Stomach (tissue), 4 donors: ENCODE data around the gene CD164L2.

ENCODE experiments used
- POLR2A ChIP-seq, 4 donors: fragments of 450-650 bp; IDR thresholded peaks; one replicate each; pipeline ENCODE4 v1.6.1; 2016; ENCODE audit warnings: antibody characterized with exemption in 4 of 4, control low read depth in 2 of 4, mild to moderate bottlenecking in 1 of 4, moderate library complexity in 1 of 4
- POLR2AphosphoS5 ChIP-seq, 3 donors: sonication (generic); formaldehyde crosslinking; IDR thresholded peaks; one replicate each; pipeline ENCODE4 v1.6.1; 2016; ENCODE audit warnings: antibody characterized with exemption in 3 of 3
- TF ChIP-seq, protein P1 (sequence below), 7 experiments: fragments of 450-650 bp in 4 of 7; fragments of 200-600 bp in 3 of 7; sonication (generic) in 3 of 7; IDR thresholded peaks; one replicate each; pipeline ENCODE4 v1.5.1; 2016 to 2019; ENCODE audit warnings: antibody characterized with exemption in 7 of 7, control low read depth in 2 of 7, mild to moderate bottlenecking in 1 of 7

DNA sequence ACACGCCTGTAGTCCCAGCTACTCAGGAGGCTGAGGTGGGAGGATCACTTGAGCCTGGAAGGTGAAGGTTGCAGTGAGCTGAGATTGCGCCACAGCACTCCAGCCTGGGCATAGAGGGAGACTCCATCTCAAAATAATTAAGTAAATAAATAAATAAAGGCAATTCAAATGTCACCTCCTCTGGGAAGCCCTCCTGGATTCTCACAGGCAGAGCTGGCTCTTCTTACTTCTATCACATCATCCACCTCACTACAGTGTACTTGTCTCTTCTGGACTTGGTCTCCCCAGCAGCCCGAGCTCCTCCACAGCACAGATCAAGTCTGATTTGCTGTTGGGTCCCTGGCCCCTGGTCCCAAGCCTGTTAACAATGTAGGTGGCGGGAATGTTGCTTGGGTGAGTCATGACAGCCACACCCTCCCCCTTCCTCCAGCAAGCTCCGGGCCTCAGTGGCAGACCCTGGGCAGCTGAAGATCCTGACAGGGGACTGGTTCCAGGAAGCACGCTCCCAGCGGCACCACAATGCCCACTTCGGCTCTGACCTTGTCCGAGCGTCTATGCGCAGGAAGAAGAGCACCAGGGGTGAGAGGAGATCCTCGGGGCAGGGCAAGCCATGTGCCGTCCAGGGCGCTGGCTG is 36.0 kb downstream of the CD164L2 start:
- TF ChIP-seq, protein P1, sequence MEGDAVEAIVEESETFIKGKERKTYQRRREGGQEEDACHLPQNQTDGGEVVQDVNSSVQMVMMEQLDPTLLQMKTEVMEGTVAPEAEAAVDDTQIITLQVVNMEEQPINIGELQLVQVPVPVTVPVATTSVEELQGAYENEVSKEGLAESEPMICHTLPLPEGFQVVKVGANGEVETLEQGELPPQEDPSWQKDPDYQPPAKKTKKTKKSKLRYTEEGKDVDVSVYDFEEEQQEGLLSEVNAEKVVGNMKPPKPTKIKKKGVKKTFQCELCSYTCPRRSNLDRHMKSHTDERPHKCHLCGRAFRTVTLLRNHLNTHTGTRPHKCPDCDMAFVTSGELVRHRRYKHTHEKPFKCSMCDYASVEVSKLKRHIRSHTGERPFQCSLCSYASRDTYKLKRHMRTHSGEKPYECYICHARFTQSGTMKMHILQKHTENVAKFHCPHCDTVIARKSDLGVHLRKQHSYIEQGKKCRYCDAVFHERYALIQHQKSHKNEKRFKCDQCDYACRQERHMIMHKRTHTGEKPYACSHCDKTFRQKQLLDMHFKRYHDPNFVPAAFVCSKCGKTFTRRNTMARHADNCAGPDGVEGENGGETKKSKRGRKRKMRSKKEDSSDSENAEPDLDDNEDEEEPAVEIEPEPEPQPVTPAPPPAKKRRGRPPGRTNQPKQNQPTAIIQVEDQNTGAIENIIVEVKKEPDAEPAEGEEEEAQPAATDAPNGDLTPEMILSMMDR (IDR thresholded peaks at IDR 0.05): no peak
- no peak for TF ChIP-seq POLR2AphosphoS5 (IDR thresholded peaks at IDR 0.05)
- no peak for TF ChIP-seq POLR2A (IDR thresholded peaks at IDR 0.05)
